CD14-positive monocyte (primary cell): ENCODE measurements around the gene FKBP9. TPM values are rescaled to one million over a fixed set of nuclear protein-coding genes. Genes with fewer than 3 reads are reported as not detected.
A peak's percentile ranks its signal among the peaks of the same experiment; 100 is the strongest.

Experiments used
- DNase-seq, 3 donors: peaks; one replicate each; pipeline ENCODE4 v3.0.0-alpha.2; 2011 to 2022
- H2AFZ ChIP-seq: 2 replicates; pipeline ENCODE4 v1.6.0; 2012; ENCODE audit warnings: mild to moderate bottlenecking, low read depth, low read length, inconsistent platforms; ENCODE audit not compliant: insufficient read depth, poor library complexity, severe bottlenecking
- H3K27ac ChIP-seq, 2 donors: 1 replicate in 1 of 2; 2 replicates in 1 of 2; pipeline ENCODE4 v1.5.1; 2012 to 2013; ENCODE audit warnings: low read length in 2 of 2, control low read depth in 1 of 2, inconsistent platforms in 1 of 2, low read depth in 1 of 2, mild to moderate bottlenecking in 1 of 2
- H3K27me3 ChIP-seq, 2 donors: one replicate each; pipeline versions ENCODE4 v1.6.0 to v1.6.1; 2011 to 2013; ENCODE audit warnings: low read length in 2 of 2; ENCODE audit not compliant: control insufficient read depth in 2 of 2, insufficient read depth in 2 of 2
- H3K36me3 ChIP-seq, 2 donors: replicated peaks in 1 of 2; 1 replicate in 1 of 2; 2 replicates in 1 of 2; pipeline versions ENCODE4 v1.5.1 to v1.6.1; 2012 to 2013; ENCODE audit warnings: low read length in 2 of 2, control low read depth in 1 of 2, inconsistent platforms in 1 of 2, mild to moderate bottlenecking in 1 of 2; ENCODE audit not compliant: insufficient read depth in 2 of 2, control insufficient read depth in 1 of 2
- H3K4me1 ChIP-seq, 2 donors: 1 replicate in 1 of 2; 2 replicates in 1 of 2; pipeline versions ENCODE4 v1.5.1 to v1.6.1; 2012 to 2013; ENCODE audit warnings: low read length in 2 of 2, control low read depth in 1 of 2, inconsistent platforms in 1 of 2, mild to moderate bottlenecking in 1 of 2, moderate library complexity in 1 of 2; ENCODE audit not compliant: insufficient read depth in 2 of 2, control insufficient read depth in 1 of 2
- H3K4me2 ChIP-seq: replicated peaks from 2 replicates; pipeline ENCODE3; 2012; ENCODE audit warnings: low read length, moderate library complexity, mild to moderate bottlenecking; ENCODE audit not compliant: poor library complexity, severe bottlenecking; ENCODE audit errors: extremely low read depth
- H3K4me3 ChIP-seq, 3 experiments: fragments of 200-600 bp in 1 of 3; sonication (generic) in 1 of 3; replicated peaks in 1 of 3; 1 replicate in 2 of 3; 2 replicates in 1 of 3; pipeline ENCODE4 v1.5.1; 2011 to 2013; ENCODE audit warnings: low read length in 3 of 3, mild to moderate bottlenecking in 3 of 3, control low read depth in 2 of 3, low read depth in 2 of 3, inconsistent platforms in 1 of 3, moderate library complexity in 1 of 3
- H3K79me2 ChIP-seq: 2 replicates; pipeline ENCODE4 v1.6.0; 2012; ENCODE audit warnings: mild to moderate bottlenecking, control low read depth, inconsistent platforms, low read length, moderate library complexity; ENCODE audit not compliant: insufficient read depth
- H3K9ac ChIP-seq: 2 replicates; pipeline ENCODE4 v1.6.0; 2017; ENCODE audit warnings: low read length, mild to moderate bottlenecking; ENCODE audit not compliant: insufficient read depth, poor library complexity, severe bottlenecking
- H3K9me3 ChIP-seq, 2 donors: replicated peaks in 1 of 2; 1 replicate in 1 of 2; 2 replicates in 1 of 2; pipeline versions ENCODE4 v1.5.1 to v1.6.1; 2012 to 2013; ENCODE audit warnings: low read length in 2 of 2, control low read depth in 1 of 2; ENCODE audit not compliant: control insufficient read depth in 1 of 2, insufficient read depth in 1 of 2
- H4K20me1 ChIP-seq: 2 replicates; pipeline ENCODE4 v1.6.0; 2012; ENCODE audit warnings: mild to moderate bottlenecking, low read length, control low read depth, moderate library complexity; ENCODE audit not compliant: insufficient read depth
- H3K27ac Mint-ChIP-seq, 7 donors: one replicate each; pipeline ENCODE4 v1.8.0; 2020; ENCODE audit warnings: mild to moderate bottlenecking in 7 of 7, mixed read lengths in 7 of 7, moderate library complexity in 6 of 7, inconsistent platforms in 2 of 7
- H3K27me3 Mint-ChIP-seq, 3 donors: one replicate each; pipeline ENCODE4 v1.8.0; 2021 to 2022; ENCODE audit warnings: low read depth in 3 of 3, mild to moderate bottlenecking in 3 of 3, mixed read lengths in 3 of 3, moderate library complexity in 3 of 3, inconsistent platforms in 1 of 3
- H3K36me3 Mint-ChIP-seq, 2 donors: one replicate each; pipeline ENCODE4 v1.8.0; 2020; ENCODE audit warnings: mixed read lengths in 2 of 2, inconsistent platforms in 1 of 2, mild to moderate bottlenecking in 1 of 2
- H3K4me1 Mint-ChIP-seq: one replicate; pipeline ENCODE4 v1.8.0; 2020; ENCODE audit warnings: mild to moderate bottlenecking, mixed read lengths
- H3K4me3 Mint-ChIP-seq, 2 donors: one replicate each; pipeline ENCODE4 v1.8.0; 2020; ENCODE audit warnings: mild to moderate bottlenecking in 2 of 2, mixed read lengths in 2 of 2, moderate library complexity in 1 of 2
- H3K9me3 Mint-ChIP-seq, 7 donors: one replicate each; pipeline ENCODE4 v1.8.0; 2020 to 2022; ENCODE audit warnings: mixed read lengths in 7 of 7, mild to moderate bottlenecking in 6 of 7, moderate library complexity in 6 of 7, inconsistent platforms in 2 of 7
- CTCF ChIP-seq: fragments of 200-600 bp; IDR thresholded peaks from one replicate; pipeline ENCODE4 v1.8.0; 2022; ENCODE audit warnings: antibody characterized with exemption, mild to moderate bottlenecking
- WGBS: methylation state at CpG from one replicate; pipeline ENCODE4 v1.1.5; 2013; ENCODE audit warnings: missing lambda C conversion rate; ENCODE audit not compliant: insufficient coverage; 5-methylcytosine and 5-hydroxymethylcytosine counted together
- intact Hi-C, 2 donors: fragments of 100-400 bp; cut with micrococcal nuclease; formaldehyde crosslinking; loops; one replicate each; pipeline versions ENCODE4 v1.15.0 to v1.15.1; 2023
- polyA plus RNA-seq, 3 donors: library from polyadenylated mRNA; depleted of rRNA in 1 of 3; unstranded in 2 of 3; stranded (reverse) in 1 of 3; fragments of 300-500 nt in 2 of 3; fragments of >200 nt in 1 of 3; fragmentation: Illumina TruSeq in 2 of 3; gene quantifications; 1 replicate in 2 of 3; 2 replicates in 1 of 3; pipeline ENCODE4 v1.2.3, GENCODE V29; 2012 to 2021

Gene FKBP9
- polyA plus RNA-seq, 3 donors, result 2.9 to 5.6 (median 4.2) TPM

DNA sequence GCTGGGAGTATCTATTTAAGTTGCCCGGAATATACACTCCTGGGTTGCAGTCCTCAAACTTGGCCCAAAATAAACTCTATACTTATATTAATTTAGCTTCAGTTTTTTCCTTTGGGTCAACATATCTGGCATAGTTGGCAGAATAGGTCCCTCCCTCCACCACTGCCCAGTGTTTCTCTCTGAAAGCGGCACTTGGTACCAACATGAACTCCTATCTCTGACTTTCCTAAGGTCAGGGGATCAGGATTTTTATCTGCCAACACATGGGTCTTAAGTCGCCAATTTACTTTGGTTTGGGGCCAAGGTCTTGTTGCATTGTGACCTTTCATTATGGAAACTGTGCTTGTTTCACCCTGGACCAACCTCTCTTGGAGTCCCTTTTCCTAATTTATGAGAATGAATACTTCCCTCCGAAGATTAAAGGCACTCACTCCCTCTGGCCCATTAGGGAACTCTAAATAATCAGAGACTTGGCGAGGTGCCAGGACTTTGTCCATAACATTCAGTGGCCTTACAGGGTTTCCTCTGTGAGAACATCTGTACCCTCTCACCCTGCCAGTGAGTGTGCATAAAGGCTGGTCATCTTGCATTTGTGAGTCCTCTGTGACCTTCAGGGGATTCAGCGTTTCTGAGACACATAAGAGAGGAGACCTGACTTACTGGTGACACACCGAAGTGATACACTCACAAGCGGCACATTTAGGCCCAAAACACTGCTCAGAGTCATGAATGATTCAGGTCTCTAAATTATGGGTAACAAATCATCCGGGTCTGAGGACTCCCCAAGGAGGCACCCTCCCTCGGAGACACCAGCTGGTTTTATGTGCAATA lies 19.7 kb upstream of the FKBP9 start:
- no peak overlapping the region for H3K27ac Mint-ChIP-seq
- no peak overlapping the region for H3K9ac ChIP-seq
- H3K36me3 ChIP-seq, result peaks cover 0 to 3% of the 10 kb centered on the region in 2 donors
- no peak overlapping the region for H3K4me2 ChIP-seq
- intact Hi-C loops, result loop anchor here in 1 of 2 donors (10.0 kb wide), 1 partner anchor 83 kb away; no protein-coding TSS in a partner anchor
- no peak overlapping the region for H2AFZ ChIP-seq
- H3K4me3 ChIP-seq, result no peak overlapping the region
- peaks cover 4% of the 10 kb centered on the region for H3K79me2 ChIP-seq
- no peaks in the 10 kb centered on the region for H3K27me3 ChIP-seq
- no peak for DNase-seq
- H3K9me3 ChIP-seq, result no peaks in the 10 kb centered on the region
- no peaks in the 10 kb centered on the region for H4K20me1 ChIP-seq
- peaks cover 0 to 3% (median 0%) of the 10 kb centered on the region in 7 donors for H3K9me3 Mint-ChIP-seq
- H3K27ac ChIP-seq, result no peak overlapping the region
- H3K4me1 Mint-ChIP-seq, result peaks cover 21% of the 10 kb centered on the region
- peaks cover 11 to 15% of the 10 kb centered on the region in 2 donors for H3K4me1 ChIP-seq
- peaks cover 0 to 13% of the 10 kb centered on the region in 2 donors for H3K36me3 Mint-ChIP-seq
- H3K4me3 Mint-ChIP-seq, result no peak overlapping the region
- 93% methylated on average over 6 of the region's 10 CpGs for WGBS
- no peak for TF ChIP-seq CTCF
- peaks cover 0 to 4% (median 0%) of the 10 kb centered on the region in 3 donors for H3K27me3 Mint-ChIP-seq

GRCh38 chr7:32941181-32941580 lies 16.1 kb upstream of the FKBP9 start:
- no peaks in the 10 kb centered on the region for H3K36me3 ChIP-seq
- H3K9me3 ChIP-seq, result no peaks in the 10 kb centered on the region
- peaks cover 0 to 15% (median 10%) of the 10 kb centered on the region in 7 donors for H3K9me3 Mint-ChIP-seq
- H3K79me2 ChIP-seq, result peaks cover 4% of the 10 kb centered on the region
- intact Hi-C loops, result loop anchor here in 1 of 2 donors (5.0 to 10.0 kb wide), 2 partner anchors 56 to 94 kb away; no protein-coding TSS in a partner anchor
- peaks cover 0 to 5% of the 10 kb centered on the region in 2 donors for H3K36me3 Mint-ChIP-seq
- H3K4me3 Mint-ChIP-seq, result peak overlapping the region in 1 of 2 donors; percentile 97
- H3K4me2 ChIP-seq, result peak overlapping the region; percentile 93
- no peak for DNase-seq
- peaks cover 0 to 4% (median 1%) of the 10 kb centered on the region in 3 donors for H3K27me3 Mint-ChIP-seq
- H4K20me1 ChIP-seq, result no peaks in the 10 kb centered on the region
- H3K4me1 ChIP-seq, result peaks cover 11 to 24% of the 10 kb centered on the region in 2 donors
- WGBS, result 78% methylated on average over 2 of the region's 5 CpGs
- H2AFZ ChIP-seq, result no peak overlapping the region
- peaks cover 23% of the 10 kb centered on the region for H3K4me1 Mint-ChIP-seq
- H3K9ac ChIP-seq, result no peak overlapping the region
- no peak overlapping the region for H3K27ac ChIP-seq
- H3K27me3 ChIP-seq, result no peaks in the 10 kb centered on the region
- no peak overlapping the region for H3K27ac Mint-ChIP-seq
- peak overlapping the region in 1 of 3 experiments; percentile 86 for H3K4me3 ChIP-seq
- no peak for TF ChIP-seq CTCF
